Left lobe of liver (tissue), 2 donors: ENCODE results near the gene LCN10. TPM values are rescaled to one million over a fixed set of nuclear protein-coding genes. Genes with fewer than 3 reads are reported as not detected.
"Not testable (repeated sequence)": the region's sequence is repeated elsewhere in the genome, so short reads cannot be mapped to it uniquely, and the experiment has no call there.

Experiments used
- ATAC-seq: fragments of 200-7000 bp; cut with Tn5 transposase; one replicate; pipeline ENCODE4 v1.9.1; 2020; ENCODE audit warnings: mild to moderate bottlenecking, moderate library complexity
- DNase-seq: peaks from one replicate; pipeline ENCODE4 v3.0.0-alpha.2; 2020; ENCODE audit warnings: low spot score
- total RNA-seq: library from RNA; stranded (reverse); gene quantifications from one replicate; pipeline ENCODE4 v1.2.1, GENCODE V29; 2021
- donor health status: DM: no; HTN: no; CAD: no; lungs with moderate emphysema.
- donor health status: DM: no; HTN: yes; CAD: no.

Gene LCN10
- total RNA-seq, 1 donor from 2014 or later, result 0.15 TPM

DNA sequence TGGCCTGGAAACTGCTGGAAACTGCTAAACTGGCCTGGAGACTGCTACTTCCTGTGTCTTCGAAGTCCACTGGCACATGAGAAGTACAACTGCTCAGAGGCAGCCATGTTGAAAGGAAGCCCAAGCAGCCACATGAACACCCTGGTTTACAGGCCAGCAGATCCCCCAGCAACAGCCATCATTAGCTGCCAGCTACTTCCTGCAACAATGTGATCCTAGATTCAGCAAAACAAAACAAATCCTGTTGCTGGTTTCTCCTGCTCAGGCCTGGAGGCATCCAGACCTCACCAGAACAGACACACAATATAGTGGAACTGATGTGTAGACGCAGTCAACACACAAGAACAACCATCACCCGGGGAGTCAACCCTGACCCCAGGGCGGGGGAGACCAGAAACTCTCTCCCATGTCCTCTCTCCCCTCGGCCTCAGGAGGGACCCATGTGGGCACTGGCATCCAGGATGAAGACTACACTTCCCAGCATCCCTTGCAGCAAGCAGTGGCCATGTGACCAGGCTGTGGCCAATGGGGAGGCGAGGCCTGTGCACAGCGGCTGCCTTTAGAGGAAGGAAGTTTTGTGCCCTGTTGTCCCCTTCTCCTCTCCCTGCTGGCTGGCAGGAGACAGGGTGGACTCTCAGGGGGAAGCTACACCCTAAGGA is 30.8 kb upstream of the LCN10 start:
- peak; percentile 47 for DNase-seq
- ATAC-seq, result peak; percentile 68

DNA sequence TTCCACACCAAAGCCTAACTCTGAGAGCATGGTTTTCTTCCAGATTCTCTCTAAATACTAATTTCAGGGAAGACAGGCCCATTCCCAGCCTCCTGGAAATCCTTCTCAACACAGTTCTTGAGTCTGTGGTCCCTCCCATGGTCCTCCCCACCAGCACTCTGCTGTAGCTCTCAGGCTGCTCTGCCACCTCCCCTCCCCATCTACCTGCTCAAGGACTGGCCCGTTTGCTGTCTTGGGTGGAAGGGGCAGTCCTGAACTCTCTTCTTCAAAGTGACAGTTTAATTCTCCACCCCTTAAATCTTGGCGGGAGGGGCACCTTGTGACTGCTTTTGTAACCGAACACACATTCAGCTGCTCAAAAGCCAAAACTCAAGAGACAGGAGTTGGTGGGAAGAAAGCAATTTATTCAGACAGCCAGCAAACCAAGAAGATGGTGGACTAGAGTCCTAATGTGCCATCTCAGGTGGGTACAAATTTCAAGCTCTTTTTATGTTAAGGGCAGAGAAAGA is 29.2 kb upstream of the LCN10 start:
- no peak for DNase-seq
- ATAC-seq, result no peak

DNA sequence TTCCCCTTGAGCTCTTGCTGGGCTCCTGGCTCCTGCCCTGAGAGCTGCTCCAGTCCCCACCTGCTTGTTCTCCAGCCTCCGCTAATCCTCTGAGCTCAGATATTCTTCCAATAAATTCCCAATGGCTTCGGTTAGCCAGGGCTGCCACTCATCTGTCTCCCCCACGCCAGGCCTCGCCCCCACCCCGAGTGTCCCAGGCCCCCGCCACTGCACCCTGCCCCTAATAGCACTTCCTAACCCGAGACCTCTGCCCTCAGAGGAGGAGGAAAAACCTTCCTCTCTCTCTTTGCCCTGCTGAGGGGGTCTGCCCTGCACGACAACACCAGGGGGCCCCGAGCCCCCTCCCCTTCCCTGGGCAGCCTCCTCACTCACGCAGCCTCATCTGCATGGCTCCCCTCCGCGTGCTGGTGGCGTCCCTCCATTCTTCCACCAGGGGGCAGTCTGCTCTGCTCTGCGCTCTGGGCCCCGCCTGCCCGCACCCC is 27.0 kb upstream of the LCN10 start:
- ATAC-seq, result peak; percentile 68
- DNase-seq, result no peak

DNA sequence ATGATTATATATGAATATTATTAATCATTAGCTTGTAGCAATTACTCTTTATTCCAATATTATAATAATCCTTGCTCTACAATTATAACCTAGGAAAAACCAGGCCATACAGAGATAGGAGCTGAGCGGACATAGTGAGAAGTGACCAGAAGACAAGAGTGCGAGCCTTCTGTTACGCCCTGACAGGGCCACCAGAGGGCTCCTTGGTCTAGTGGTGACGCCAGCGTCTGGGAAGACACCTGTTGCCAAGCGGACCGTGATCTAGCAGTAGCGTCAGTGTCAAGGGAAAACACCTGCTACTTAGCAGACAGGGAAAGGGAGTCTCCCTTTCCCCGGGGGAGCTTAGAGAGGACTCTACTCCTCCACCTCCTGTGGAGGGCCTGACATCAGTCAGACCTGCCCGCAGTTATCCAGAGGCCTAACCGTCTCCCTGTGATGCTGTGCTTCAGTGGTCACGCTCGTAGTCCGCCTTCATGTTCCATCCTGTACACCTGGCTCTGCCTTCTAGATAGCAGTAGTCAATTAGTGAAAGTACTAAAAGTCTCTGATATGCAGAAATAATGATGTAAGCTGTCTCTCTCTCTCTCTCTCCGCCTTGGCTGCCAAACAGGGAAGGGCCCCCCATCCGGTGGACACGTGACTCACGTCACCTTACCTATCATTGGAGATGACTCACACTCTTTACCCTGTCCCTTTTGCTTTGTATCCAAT is 23.8 kb upstream of the LCN10 start:
- ATAC-seq, result not testable (repeated sequence)
- DNase-seq, result peak; percentile 64

DNA sequence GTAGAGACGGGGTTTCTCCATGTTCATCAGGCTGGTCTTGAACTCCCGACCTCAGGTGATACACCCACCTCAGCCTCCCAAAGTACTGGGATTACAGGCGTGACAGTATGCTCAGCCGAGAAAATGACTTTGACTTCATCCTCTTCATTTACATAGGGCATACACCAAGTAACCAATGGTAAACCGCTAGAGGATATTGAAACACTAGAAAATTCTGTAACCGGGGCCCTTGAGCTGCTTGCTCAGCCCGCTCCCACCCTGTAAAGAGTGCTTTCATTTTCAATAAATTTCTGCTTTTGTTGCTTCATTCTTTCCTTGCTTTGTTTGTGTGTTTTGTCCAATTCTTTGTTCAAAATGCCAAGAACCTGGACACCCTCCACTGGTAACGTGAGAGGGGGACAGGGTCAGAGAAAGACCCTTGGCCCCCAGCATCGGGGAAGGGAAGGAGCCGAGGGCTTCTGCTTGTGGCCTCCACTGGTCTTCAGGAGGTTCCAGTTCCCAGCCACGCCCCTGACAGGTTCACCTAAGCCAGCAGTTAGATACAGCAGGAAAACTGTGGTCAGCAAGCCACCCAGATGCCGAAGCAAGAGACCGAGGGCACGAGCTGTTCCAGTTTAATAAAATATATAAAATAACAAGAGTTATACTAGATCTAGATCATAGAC is 23.1 kb upstream of the LCN10 start:
- not testable (repeated sequence) for ATAC-seq, DNase-seq

DNA sequence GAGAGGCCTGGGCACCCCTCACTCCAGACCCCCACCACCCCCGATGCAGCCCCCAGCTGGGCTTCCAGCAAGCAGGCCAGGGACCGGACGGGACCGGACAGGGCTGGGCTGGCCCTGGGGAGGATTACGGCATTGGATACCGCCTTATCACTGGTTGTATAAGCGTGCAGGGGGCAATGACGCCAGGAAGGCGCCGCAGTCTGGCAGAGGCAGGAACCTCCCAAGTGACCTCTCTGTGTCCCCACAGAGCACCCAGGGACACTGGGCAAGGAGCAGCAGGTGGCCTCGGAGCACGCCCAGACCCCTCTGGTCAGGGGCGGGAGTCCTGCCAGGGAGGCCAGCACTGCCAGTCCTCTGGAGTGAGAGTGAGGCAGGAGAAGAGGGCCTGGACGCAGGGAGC is 22.3 kb upstream of the LCN10 start:
- DNase-seq (peak; percentile 51), ATAC-seq (peak; percentile 40)

DNA sequence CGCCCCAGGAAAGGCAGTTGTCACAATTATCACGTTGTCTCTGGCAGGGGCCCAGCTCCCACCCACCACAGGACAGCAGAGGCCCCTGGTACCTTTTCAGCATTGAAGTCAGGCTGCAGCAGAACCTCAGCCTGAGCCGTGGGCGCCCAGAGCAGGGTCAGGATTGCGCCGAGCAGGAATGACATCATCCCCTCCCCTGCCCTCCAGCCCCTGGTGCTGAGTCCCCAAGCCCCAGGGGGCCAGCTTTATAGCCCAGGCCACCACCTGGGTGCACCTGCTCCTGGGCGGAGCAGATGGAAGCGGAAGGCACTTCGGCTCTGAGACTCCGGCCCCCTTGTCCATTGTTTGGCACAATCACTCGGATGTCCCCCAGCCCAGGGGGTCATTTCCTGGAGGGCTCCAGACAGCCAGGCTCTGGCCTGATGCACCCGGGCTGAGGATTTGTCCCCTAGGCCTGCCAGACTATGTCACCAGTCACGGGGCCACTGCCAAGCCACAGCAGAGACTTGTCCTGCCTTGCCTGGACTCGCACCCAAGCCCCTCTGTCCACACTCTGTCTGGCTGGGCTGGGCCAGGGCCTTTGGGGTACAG is 21.7 kb upstream of the LCN10 start, which contains the start of gene LCN15:
TSS of gene LCN15 (minus strand) at position 218 of the 591 bp plus-strand sequence. CDS start at position 188, 30 bp downstream.
- DNase-seq (peak; percentile 47), ATAC-seq (peak; percentile 16)

DNA sequence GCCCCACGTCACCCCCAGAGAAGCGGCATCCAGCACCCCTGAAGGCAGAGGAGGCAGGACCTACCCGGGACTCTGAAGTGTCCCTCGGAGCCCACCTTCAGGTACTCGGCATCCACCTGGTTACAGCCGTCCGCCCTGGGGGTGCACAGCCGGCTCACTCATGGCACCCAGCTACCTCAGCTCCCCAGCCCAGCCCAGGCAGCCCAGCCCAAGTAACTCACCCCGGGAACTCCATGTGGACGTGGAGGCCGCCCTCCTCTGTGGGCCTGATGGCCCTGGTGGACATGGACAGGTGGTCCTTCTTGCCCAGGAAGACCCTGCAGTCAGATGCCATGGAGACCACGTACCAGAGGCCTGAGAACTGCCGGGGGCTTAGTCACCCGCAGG is 20.9 kb upstream of the LCN10 start:
- no peak for ATAC-seq
- DNase-seq, result no peak

DNA sequence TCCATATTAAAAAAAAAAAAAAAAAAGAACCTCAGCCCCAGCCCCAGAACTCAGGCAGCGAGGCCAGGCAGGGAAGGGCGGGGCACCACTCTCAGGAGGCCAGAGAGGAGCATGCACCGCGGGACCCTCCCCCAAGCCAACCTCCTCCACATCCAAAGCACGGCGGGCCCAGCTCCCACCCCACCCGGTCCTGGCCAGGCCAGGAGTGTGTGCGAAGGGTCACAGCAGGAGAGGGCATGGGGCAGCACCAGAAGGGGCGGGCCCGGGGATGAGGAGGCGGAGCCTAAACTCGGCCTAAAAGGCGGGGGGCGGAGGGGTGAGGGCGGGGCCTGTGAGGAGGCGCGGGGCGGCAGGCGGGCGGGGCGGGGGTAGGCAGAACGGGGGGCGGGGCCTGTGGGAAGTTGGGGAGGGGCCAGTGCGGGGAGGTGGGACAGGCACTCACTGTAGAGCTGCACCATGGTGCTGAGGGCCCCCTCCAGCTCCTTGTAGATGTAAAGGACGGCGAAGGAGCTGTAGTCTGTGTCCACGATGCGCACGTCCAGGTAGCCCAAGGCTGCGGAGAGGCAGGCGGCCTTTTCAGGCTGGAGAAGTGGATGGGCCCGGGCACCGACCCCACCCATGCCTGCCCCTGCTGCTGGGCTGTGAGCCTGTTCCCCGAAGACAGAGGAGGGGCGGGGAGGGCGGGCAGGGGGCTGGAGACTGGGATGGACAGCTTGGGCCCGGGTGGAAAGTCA is 20.3 kb upstream of the LCN10 start:
- ATAC-seq (peak; percentile 29), DNase-seq (peak; percentile 47)

DNA sequence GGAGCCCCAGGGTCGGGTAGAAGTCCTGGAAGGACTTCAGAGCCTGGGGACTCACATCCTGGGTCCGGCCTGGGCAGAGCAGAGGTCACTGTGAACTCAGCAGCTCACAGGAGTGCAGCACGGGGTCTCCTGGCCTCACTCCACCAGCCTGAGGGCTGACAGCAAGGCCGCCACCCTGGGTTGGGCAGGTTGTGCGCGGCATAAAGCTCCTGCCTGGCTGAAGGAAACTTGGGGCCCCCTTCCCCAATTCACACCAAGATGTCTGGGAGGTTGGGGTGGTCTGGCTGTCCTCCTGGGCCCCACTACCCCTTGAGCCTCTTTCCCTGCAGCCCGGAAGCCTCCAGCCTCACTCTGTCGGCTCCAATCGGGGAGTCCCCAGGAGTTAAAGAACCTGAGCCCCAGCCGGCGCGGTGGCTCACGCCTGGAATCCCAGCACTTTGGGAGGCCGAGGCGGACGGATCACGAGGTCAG is 19.5 kb upstream of the LCN10 start:
- ATAC-seq (no peak), DNase-seq (no peak)

DNA sequence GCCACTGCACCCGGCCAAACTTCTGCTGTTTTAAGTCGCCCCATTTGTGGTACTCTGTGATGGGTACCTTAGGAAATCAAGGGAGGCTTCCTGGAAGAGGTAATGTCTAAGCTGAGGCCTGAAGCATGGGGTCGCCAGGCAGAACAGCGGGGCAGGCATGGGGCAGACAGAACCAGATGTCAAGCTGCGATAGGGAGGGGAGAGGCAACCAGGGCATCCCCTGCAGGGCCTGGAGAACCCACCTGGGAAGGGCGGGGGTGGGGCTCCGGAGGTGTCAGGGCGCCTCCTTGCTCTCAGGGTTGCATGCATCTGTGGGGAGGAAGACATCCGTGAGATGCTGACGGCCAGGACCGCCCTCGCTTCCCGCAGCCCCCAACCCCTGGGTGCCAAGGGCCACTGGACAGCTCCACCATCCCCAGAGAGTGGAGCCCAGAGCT is 18.8 kb upstream of the LCN10 start:
- DNase-seq (no peak), ATAC-seq (no peak)

DNA sequence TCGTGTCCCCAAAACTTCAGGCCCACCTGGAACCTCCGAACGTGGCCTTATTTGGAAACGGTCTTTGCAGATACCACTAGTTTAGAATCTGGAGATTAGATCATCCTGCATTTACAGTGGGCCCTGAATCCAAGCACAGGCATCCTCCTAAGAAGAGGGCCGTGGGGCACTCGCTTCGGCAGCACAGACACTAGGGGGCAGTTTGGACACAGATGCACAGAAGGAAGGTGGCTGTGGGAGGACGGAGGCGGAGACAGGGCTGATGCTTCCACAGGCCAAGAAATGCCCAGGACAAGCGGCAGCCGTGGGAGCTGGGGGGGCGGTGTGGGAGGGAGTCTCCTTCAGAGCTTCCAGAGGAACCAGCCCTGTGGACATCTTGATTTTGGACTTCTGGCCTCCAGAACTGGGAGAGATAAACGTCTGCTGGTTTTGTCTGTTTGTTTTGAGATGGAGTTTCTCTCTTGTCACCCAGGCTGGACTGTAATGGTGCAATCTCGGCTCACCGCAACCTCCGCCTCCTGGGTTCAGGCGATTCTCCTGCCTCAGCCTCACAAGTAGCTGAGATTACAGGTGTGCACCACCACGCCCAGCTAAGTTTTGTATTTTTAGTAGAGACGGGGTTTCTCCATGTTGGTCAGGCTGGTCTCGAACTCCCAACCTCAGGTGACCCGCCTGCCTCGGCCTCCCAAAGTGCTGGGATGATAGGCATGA is 18.2 kb upstream of the LCN10 start:
- DNase-seq, result peak; percentile 58
- peak; percentile 68 for ATAC-seq

DNA sequence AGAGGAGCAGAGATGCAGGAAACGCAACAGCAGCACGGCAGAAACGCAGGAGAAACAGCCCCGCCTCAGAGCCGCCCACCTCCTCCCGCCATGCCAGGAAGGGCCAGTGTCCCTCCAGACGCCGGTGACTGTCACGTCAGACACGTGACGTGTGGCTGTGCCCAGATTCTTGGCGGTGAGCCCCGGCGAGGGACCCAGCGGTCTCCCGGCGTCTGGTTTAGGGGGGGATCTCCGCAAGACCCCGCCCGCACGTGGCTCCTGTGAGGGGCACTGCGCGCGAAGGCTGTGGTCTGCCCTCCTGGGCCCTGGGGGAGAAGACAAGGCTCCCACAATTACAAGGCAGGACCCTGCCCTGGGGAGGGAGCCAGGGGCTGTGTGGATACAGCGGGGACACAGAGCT is 17.7 kb upstream of the LCN10 start:
- DNase-seq, result peak; percentile 46

DNA sequence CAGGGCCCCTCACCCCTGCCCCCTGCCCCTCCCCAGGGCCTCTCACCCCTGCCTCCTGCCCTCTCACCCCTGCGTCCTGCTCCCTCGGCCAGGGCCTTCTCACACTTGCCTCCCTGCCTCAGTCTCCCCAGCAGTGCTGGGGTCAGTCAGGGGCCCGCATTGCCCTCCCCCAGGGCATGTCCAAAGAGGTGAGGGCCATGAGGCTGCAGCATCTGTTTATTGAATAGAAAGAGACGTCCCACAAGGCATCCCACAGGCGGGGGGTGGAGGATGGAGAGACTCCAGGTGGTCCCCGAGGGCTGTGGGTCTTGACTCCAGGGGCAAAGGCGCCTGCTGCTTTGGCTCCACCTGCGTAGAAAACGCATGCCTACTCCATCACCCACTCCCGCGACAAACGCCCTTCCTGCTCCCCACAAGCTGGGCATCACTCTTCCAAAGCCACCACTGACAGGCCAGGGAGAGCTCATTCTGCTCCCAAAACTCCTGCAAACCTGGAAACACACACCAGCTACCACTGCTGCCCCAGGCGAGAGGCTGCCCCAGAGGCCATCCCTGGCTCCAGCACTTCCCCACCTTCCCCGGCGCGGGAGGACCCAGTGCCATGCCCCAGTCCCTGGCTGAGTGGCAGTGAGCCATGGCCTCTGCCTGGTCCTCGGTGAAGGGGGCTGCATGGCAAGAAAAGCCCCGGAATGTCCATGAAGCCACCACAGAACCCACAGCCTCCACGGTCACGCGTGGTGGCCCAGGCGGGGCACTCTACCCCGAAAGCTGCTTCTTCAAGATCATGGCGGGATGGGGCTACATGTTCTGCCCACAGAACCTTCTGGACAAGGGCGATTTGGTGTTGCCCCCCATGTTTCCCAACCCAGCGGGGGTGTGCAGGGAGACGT is 16.9 kb upstream of the LCN10 start:
- ATAC-seq, result no peak
- DNase-seq, result no peak

More for the DNA sequence above, 17.7 kb upstream of the LCN10 start:
- ATAC-seq, result no peak

DNA sequence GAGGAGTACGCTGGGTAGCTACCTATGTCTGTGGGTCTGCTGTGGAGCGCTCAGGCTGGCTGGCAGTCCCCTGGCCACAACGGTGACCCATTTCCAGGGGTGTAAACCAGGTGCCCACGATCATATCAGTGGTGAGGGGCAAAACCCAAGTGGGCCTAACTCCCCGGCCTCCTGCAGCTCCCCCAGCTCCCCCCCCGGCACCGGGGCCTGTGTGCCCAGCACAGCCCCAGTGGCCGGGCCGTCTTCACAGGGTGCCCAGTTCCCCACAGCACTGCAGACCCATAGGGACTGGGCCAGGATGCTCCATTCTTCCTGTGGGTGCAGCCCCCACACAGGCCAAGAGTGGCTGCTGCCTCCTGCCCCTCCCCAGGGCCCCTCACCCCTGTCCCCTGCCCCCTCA is 16.3 kb upstream of the LCN10 start:
- ATAC-seq (no peak), DNase-seq (no peak)

DNA sequence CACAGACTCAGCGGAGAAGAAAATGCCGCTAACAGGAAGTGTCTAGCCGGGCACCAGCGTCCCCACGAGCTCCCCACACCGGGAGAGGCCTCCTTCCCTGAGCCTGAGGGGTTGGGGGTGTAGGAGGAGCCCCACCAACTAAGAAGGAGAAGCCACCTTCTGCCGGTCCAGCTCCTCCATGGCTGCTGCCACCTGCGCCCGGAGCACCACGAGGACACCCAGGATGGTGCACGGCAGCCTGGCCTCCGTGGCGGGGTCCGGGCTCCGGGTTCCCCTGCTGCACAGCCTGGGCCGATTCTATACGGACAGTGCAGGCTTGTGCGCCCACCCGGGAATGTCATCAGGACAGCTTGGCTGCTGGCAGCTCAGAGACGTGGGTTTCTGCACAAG is 15.0 kb upstream of the LCN10 start:
- no peak for DNase-seq

DNA sequence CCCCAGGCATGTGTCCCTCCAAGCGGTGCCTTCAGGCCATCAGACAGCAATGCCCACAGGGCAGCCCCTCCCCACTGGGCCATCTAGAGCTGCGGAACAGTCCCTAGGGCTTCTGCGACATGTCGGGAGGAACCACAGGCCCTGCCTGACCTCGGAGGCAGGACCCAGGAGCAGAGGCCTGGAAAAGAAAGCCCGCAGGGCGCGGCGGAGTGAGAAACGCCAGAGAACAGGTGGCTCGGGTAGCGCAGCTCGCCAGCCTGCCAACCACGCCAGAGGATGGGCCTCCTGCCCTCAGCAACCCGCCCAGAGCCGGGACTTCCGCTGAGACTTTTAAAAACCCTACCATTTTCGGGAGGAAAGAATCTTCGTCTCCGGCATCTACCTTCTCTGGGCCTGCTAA is 14.6 kb upstream of the LCN10 start:
- DNase-seq, result no peak
- ATAC-seq, result no peak

More for the DNA sequence above, 15.0 kb upstream of the LCN10 start:
- no peak for ATAC-seq

DNA sequence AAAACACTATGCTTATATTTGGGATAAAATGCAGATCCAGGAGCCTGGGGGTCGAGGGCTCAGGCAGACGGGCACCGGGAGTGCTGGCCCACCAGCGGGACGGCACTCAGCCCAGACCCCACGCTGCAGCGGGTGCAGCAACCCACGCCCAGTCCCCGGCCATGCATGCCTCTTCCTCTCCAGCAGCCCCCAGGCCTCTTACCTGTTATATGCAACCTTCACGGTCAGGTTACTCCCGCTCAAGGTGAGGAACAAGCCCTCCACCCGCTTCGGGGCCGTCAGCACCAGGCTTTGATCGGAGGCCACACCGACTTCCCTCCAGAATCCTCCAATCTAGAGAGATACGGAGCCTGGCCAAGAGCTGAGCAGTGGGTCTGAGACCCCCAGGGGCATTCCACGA is 14.1 kb upstream of the LCN10 start:
- no peak for DNase-seq
- ATAC-seq, result no peak

DNA sequence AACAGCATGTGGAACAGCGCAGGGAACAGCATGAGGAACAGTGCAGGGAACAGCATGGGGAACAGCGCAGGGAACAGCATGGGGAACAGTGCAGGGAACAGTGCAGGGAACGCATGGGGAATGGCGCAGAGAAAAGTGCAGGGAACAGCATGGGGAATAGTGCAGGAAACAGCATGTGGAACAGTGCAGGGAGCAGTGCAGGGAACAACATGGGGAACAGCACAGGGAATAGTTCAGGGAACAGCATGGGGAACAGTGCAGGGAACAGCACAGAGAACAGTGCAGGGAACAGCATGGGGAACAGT is 13.3 kb upstream of the LCN10 start:
- no peak for ATAC-seq
- no peak for DNase-seq
